CD8-positive, alpha-beta memory T cell (primary cell): ENCODE data around the gene OBSL1. TPM values are rescaled to one million over a fixed set of nuclear protein-coding genes. Genes with fewer than 3 reads are reported as not detected.

Experiments
- CTCF ChIA-PET: fragments of 350-600 bp; sonication (Branson Sonifier 250); formaldehyde crosslinking; loops from one replicate; lab custom pipeline; 2021; ENCODE audit warnings: antibody characterized with exemption; lab: Charles Lee
- POLR2A ChIA-PET: fragments of 350-600 bp; sonication (Branson Sonifier 250); formaldehyde crosslinking; loops from one replicate; lab custom pipeline; 2021; ENCODE audit warnings: antibody characterized with exemption; lab: Charles Lee
- DNase-seq, 5 donors: peaks; one replicate each; pipeline versions ENCODE4 v3.0.0 to v3.0.0-alpha.2; 2020 to 2022; ENCODE audit warnings: mixed read lengths in 1 of 5
- H3K27ac ChIP-seq: one replicate; pipeline ENCODE4 v1.7.0; 2013; ENCODE audit warnings: low read depth, mild to moderate bottlenecking, low read length, moderate library complexity
- H3K27me3 ChIP-seq: 2 replicates; pipeline ENCODE4 v1.7.0; 2013; ENCODE audit warnings: low read length, mild to moderate bottlenecking; ENCODE audit not compliant: insufficient read depth, poor library complexity, severe bottlenecking
- H3K36me3 ChIP-seq: 2 replicates; pipeline ENCODE4 v1.7.0; 2013; ENCODE audit warnings: mild to moderate bottlenecking, low read length, moderate library complexity; ENCODE audit not compliant: insufficient read depth
- H3K4me1 ChIP-seq: 2 replicates; pipeline ENCODE4 v1.7.0; 2013; ENCODE audit warnings: mild to moderate bottlenecking, low read length, moderate library complexity; ENCODE audit not compliant: insufficient read depth
- H3K4me3 ChIP-seq: 2 replicates; pipeline ENCODE4 v1.7.0; 2013; ENCODE audit warnings: mild to moderate bottlenecking, low read length
- H3K9me3 ChIP-seq: 2 replicates; pipeline ENCODE4 v1.7.0; 2013; ENCODE audit warnings: mild to moderate bottlenecking, low read length
- H3K27ac Mint-ChIP-seq, 8 donors: one replicate each; pipeline ENCODE4 v1.8.0; 2020 to 2021; ENCODE audit warnings: mixed read lengths in 8 of 8, mild to moderate bottlenecking in 6 of 8, inconsistent platforms in 3 of 8, moderate library complexity in 3 of 8
- H3K27me3 Mint-ChIP-seq, 2 donors: one replicate each; pipeline ENCODE4 v1.8.0; 2020 to 2021; ENCODE audit warnings: mixed read lengths in 2 of 2, mild to moderate bottlenecking in 1 of 2, moderate library complexity in 1 of 2
- H3K36me3 Mint-ChIP-seq, 3 donors: one replicate each; pipeline ENCODE4 v1.8.0; 2020 to 2021; ENCODE audit warnings: mixed read lengths in 3 of 3, inconsistent platforms in 1 of 3, mild to moderate bottlenecking in 1 of 3
- H3K4me1 Mint-ChIP-seq, 3 donors: one replicate each; pipeline ENCODE4 v1.8.0; 2020 to 2021; ENCODE audit warnings: mixed read lengths in 3 of 3, inconsistent platforms in 1 of 3, mild to moderate bottlenecking in 1 of 3
- H3K4me3 Mint-ChIP-seq, 7 donors: one replicate each; pipeline ENCODE4 v1.8.0; 2020 to 2021; ENCODE audit warnings: mixed read lengths in 7 of 7, mild to moderate bottlenecking in 6 of 7, moderate library complexity in 4 of 7, inconsistent platforms in 2 of 7
- H3K9me3 Mint-ChIP-seq, 5 donors: one replicate each; pipeline ENCODE4 v1.8.0; 2020 to 2022; ENCODE audit warnings: mixed read lengths in 5 of 5, mild to moderate bottlenecking in 3 of 5, moderate library complexity in 2 of 5, inconsistent platforms in 1 of 5
- polyA plus RNA-seq: library from polyadenylated mRNA; unstranded; fragments of 300-500 nt; fragmentation: Illumina TruSeq; gene quantifications from one replicate; pipeline ENCODE4 v1.2.3, GENCODE V29; 2021
- total RNA-seq, 2 experiments: library from RNA; stranded (reverse); gene quantifications; one replicate each; pipeline ENCODE4 v1.2.3, GENCODE V29; 2021

Gene OBSL1
- total and polyA plus RNA-seq, 3 experiments from 2014 or later: 0.48 to 0.69 TPM; not detected in 1

GRCh38 chr2:219614076-219614860 is 42.9 kb upstream of the OBSL1 start:
- CTCF ChIA-PET: no interaction called here
- Histone ChIP-seq H3K4me1 (peaks cover 9% of the 10 kb centered on the region), H3K9me3 (no peaks in the 10 kb centered on the region), H3K4me3 (no peak overlapping the region), H3K36me3 (peaks cover 6% of the 10 kb centered on the region), H3K27ac (no peak overlapping the region), H3K27me3 (no peaks in the 10 kb centered on the region)
- Mint-ChIP-seq H3K9me3 (no peaks in the 10 kb centered on the region), H3K4me3 (no peak overlapping the region), H3K27ac (peak overlapping the region in 3 of 8 donors; percentile 57 to 75 (median 68)), H3K36me3 (peaks cover 4 to 56% (median 20%) of the 10 kb centered on the region in 3 donors), H3K4me1 (peaks cover 10 to 15% (median 13%) of the 10 kb centered on the region in 3 donors), H3K27me3 (no peaks in the 10 kb centered on the region)
- no peak for DNase-seq
- POLR2A ChIA-PET: no interaction called here

GRCh38 chr2:219613461-219614070 is 42.2 kb upstream of the OBSL1 start:
- ChIA-PET CTCF (no interaction called here), POLR2A (no interaction called here)
- peaks cover 4 to 63% (median 21%) of the 10 kb centered on the region in 3 donors for H3K36me3 Mint-ChIP-seq
- H3K27me3 ChIP-seq: no peaks in the 10 kb centered on the region
- H3K4me3 ChIP-seq: no peak overlapping the region
- H3K4me3 Mint-ChIP-seq: no peak overlapping the region
- H3K9me3 ChIP-seq: no peaks in the 10 kb centered on the region
- H3K36me3 ChIP-seq: peaks cover 6% of the 10 kb centered on the region
- no peak for DNase-seq
- H3K27ac Mint-ChIP-seq: peak overlapping the region in 2 of 8 donors; percentile 57 to 73
- H3K4me1 Mint-ChIP-seq: peaks cover 10 to 15% (median 13%) of the 10 kb centered on the region in 3 donors
- no peaks in the 10 kb centered on the region for H3K27me3 Mint-ChIP-seq
- peaks cover 9% of the 10 kb centered on the region for H3K4me1 ChIP-seq
- H3K27ac ChIP-seq: no peak overlapping the region
- H3K9me3 Mint-ChIP-seq: no peaks in the 10 kb centered on the region

- Mint-ChIP-seq H3K27ac (peak overlapping the region in 4 of 8 donors; percentile 51 to 77 (median 64)), H3K4me1 (peaks cover 10 to 15% (median 13%) of the 10 kb centered on the region in 3 donors), H3K36me3 (peaks cover 4 to 71% (median 21%) of the 10 kb centered on the region in 3 donors), H3K4me3 (peak overlapping the region in 5 of 7 donors; percentile 11 to 59 (median 38)), H3K27me3 (no peaks in the 10 kb centered on the region), H3K9me3 (no peaks in the 10 kb centered on the region)
- DNase-seq: peak in 3 of 5 donors; percentile 22 to 50 (median 39)
- peaks cover 9% of the 10 kb centered on the region for H3K4me1 ChIP-seq
- H3K9me3 ChIP-seq: no peaks in the 10 kb centered on the region
- no peak overlapping the region for H3K4me3 ChIP-seq
- POLR2A ChIA-PET: no interaction called here
- peaks cover 6% of the 10 kb centered on the region for H3K36me3 ChIP-seq
- no peaks in the 10 kb centered on the region for H3K27me3 ChIP-seq
- no peak overlapping the region for H3K27ac ChIP-seq
- CTCF ChIA-PET: no interaction called here
These were observed 41.4 kb upstream of the OBSL1 start for GRCh38 chr2:219612577-219613286.

- CTCF ChIA-PET: no interaction called here
- peak overlapping the region in 4 of 8 donors; percentile 3 to 77 (median 62) for H3K27ac Mint-ChIP-seq
- no peaks in the 10 kb centered on the region for H3K9me3 Mint-ChIP-seq
- POLR2A ChIA-PET: no interaction called here
- Histone ChIP-seq H3K27me3 (no peaks in the 10 kb centered on the region), H3K9me3 (no peaks in the 10 kb centered on the region), H3K36me3 (peaks cover 6% of the 10 kb centered on the region), H3K4me1 (peaks cover 9% of the 10 kb centered on the region), H3K27ac (no peak overlapping the region), H3K4me3 (no peak overlapping the region)
- H3K36me3 Mint-ChIP-seq: peaks cover 4 to 77% (median 24%) of the 10 kb centered on the region in 3 donors
- H3K4me1 Mint-ChIP-seq: peaks cover 10 to 15% (median 13%) of the 10 kb centered on the region in 3 donors
- DNase-seq: no peak
- peak overlapping the region in 2 of 7 donors; percentile 24 to 59 for H3K4me3 Mint-ChIP-seq
- no peaks in the 10 kb centered on the region for H3K27me3 Mint-ChIP-seq
These were observed 40.7 kb upstream of the OBSL1 start for GRCh38 chr2:219611866-219612576.

- no peaks in the 10 kb centered on the region for H3K9me3 ChIP-seq
- POLR2A ChIA-PET: no interaction called here
- peaks cover 4 to 82% (median 22%) of the 10 kb centered on the region in 3 donors for H3K36me3 Mint-ChIP-seq
- H3K27me3 Mint-ChIP-seq: no peaks in the 10 kb centered on the region
- peaks cover 10 to 15% (median 13%) of the 10 kb centered on the region in 3 donors for H3K4me1 Mint-ChIP-seq
- peak overlapping the region in 3 of 8 donors; percentile 6 to 90 (median 84) for H3K27ac Mint-ChIP-seq
- no peak overlapping the region for H3K4me3 ChIP-seq
- no peak overlapping the region for H3K27ac ChIP-seq
- H3K4me3 Mint-ChIP-seq: no peak overlapping the region
- CTCF ChIA-PET: interaction anchor here (0.7 to 1.4 kb wide), 2 partner anchors 10 to 12 kb away, joined by 3 read pairs; no protein-coding TSS in a partner anchor
- DNase-seq: no peak
- H3K9me3 Mint-ChIP-seq: no peaks in the 10 kb centered on the region
- H3K36me3 ChIP-seq: peaks cover 6% of the 10 kb centered on the region
- peaks cover 9% of the 10 kb centered on the region for H3K4me1 ChIP-seq
- no peaks in the 10 kb centered on the region for H3K27me3 ChIP-seq
These were observed 40.0 kb upstream of the OBSL1 start for GRCh38 chr2:219611306-219611705.

GRCh38 chr2:219609149-219609750 is 37.9 kb upstream of the OBSL1 start:
- Histone ChIP-seq H3K36me3 (peaks cover 13% of the 10 kb centered on the region), H3K9me3 (no peaks in the 10 kb centered on the region), H3K4me1 (peaks cover 9% of the 10 kb centered on the region), H3K27me3 (no peaks in the 10 kb centered on the region), H3K4me3 (no peak overlapping the region), H3K27ac (no peak overlapping the region)
- Mint-ChIP-seq H3K4me3 (no peak overlapping the region), H3K27ac (no peak overlapping the region), H3K9me3 (no peaks in the 10 kb centered on the region), H3K4me1 (peaks cover 10 to 15% (median 11%) of the 10 kb centered on the region in 3 donors), H3K27me3 (no peaks in the 10 kb centered on the region), H3K36me3 (peaks cover 11 to 79% (median 22%) of the 10 kb centered on the region in 3 donors)
- ChIA-PET POLR2A (no interaction called here), CTCF (no interaction called here)
- DNase-seq: no peak

- peaks cover 18 to 83% (median 25%) of the 10 kb centered on the region in 3 donors for H3K36me3 Mint-ChIP-seq
- ChIA-PET POLR2A (no interaction called here), CTCF (no interaction called here)
- no peak overlapping the region for H3K4me3 ChIP-seq
- H3K9me3 Mint-ChIP-seq: no peaks in the 10 kb centered on the region
- H3K27me3 Mint-ChIP-seq: no peaks in the 10 kb centered on the region
- H3K9me3 ChIP-seq: no peaks in the 10 kb centered on the region
- no peak overlapping the region for H3K27ac ChIP-seq
- H3K36me3 ChIP-seq: peaks cover 13% of the 10 kb centered on the region
- H3K27ac Mint-ChIP-seq: no peak overlapping the region
- H3K4me1 Mint-ChIP-seq: peaks cover 10 to 15% (median 12%) of the 10 kb centered on the region in 3 donors
- no peak overlapping the region for H3K4me3 Mint-ChIP-seq
- H3K4me1 ChIP-seq: peaks cover 9% of the 10 kb centered on the region
- no peaks in the 10 kb centered on the region for H3K27me3 ChIP-seq
- no peak for DNase-seq
These were observed 37.1 kb upstream of the OBSL1 start for GRCh38 chr2:219608399-219608964.
